ENCODE results near the gene SLC26A6. TPM values are rescaled to one million over a fixed set of nuclear protein-coding genes. Genes with fewer than 3 reads are reported as not detected.

SLC26A6 gene
- total RNA-seq, 1 experiment from 2014 or later, result 47.4 TPM

DNA sequence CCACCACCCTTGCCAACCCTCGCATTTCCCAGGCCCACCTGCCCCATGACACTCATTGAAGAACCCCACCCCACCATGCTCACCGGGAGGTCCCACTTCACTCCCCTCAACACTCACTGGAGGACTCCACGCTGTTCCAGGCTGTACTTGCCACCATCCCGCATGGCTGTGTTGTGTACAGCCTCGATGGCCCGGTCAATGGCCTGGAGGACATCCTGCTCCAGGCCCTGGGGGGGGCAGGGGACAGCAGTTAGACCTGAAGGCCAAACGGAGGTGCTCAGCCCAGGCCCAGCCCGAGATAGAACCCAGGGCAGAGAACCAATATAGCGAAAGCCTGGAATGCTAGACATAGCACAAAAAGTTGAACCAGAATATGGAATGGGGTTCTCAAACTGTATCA lies 47.5 kb upstream of the SLC26A6 start:
- no TSS peak for BruUV-seq (replicated peaks)
- Mint-ChIP-seq H3K27ac (ENCODE audit: low read depth, unreplicated experiment) (peak overlapping the region; percentile 13), H3K9me3 (ENCODE audit: unreplicated experiment) (no peaks in the 10 kb centered on the region), H3K36me3 (ENCODE audit: insufficient read depth, unreplicated experiment) (peaks cover 63% of the 10 kb centered on the region), H3K27me3 (ENCODE audit: insufficient read depth, unreplicated experiment) (no peaks in the 10 kb centered on the region), H3K4me3 (ENCODE audit: unreplicated experiment) (no peak overlapping the region), H3K4me1 (ENCODE audit: insufficient read depth, unreplicated experiment) (peaks cover 36% of the 10 kb centered on the region)
- POLR2A ChIA-PET, result interaction anchor here (0.9 to 2.8 kb wide), 11 partner anchors 8 to 84 kb away, joined by 3 to 32 read pairs (median 8); partner anchors contain the start of genes CELSR3, IP6K2 and SLC26A6
- TF ChIP-seq CTCF (IDR thresholded peaks at IDR 0.05; ENCODE audit: unreplicated experiment), result no peak
- CTCF ChIA-PET, result interaction anchor here (1.7 to 2.8 kb wide), 4 partner anchors 10 to 124 kb away, joined by 6 to 18 read pairs (median 14); partner anchors contain the start of gene CELSR3
- intact Hi-C loops (cut with micrococcal nuclease), result loop anchor here (10.0 kb wide), 1 partner anchor 128 kb away; the partner anchor contains the start of gene PFKFB4
- DNase-seq (ENCODE audit: unreplicated experiment), result no peak

DNA sequence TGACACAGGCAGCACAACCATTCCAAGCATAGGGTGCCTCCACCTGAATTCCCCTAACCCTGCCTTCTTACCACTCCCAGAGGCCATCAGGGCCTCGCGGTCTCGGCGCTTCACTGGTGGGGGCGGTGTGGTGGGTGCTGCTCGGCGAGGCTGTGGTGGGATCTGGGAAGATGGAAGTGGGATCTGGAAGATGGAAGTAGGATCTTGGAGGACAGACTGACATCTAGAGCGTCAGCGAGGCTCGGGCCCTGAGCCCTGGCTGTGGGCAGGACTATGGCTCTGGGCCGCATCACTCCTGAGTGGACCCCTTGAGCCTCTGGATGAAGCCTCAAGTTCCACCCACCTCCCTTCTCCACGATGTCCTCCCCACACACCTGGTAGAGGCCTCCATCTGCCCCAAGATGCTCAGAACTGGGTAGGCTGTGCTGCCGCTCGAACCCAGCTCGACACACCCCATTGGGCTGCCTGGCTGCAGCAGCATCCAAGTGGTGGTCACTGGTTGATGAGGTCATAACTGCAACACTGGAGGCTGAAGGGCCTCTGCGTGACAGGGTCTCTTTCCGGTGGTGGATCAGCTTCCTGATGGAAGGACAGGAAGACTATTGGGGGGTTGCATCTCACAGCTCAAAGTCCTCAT lies 46.8 kb upstream of the SLC26A6 start:
- intact Hi-C loops (cut with micrococcal nuclease), result loop anchor here (10.0 kb wide), 1 partner anchor 127 kb away; the partner anchor contains the start of gene PFKFB4
- no peaks in the 10 kb centered on the region for H3K27me3 Mint-ChIP-seq (ENCODE audit: insufficient read depth, unreplicated experiment)

GRCh38 chr3:48681541-48681880 lies 46.2 kb upstream of the SLC26A6 start:
- Mint-ChIP-seq H3K36me3 (ENCODE audit: insufficient read depth, unreplicated experiment) (peaks cover 61% of the 10 kb centered on the region), H3K9me3 (ENCODE audit: unreplicated experiment) (no peaks in the 10 kb centered on the region), H3K4me1 (ENCODE audit: insufficient read depth, unreplicated experiment) (peaks cover 33% of the 10 kb centered on the region), H3K4me3 (ENCODE audit: unreplicated experiment) (no peak overlapping the region), H3K27ac (ENCODE audit: low read depth, unreplicated experiment) (peak overlapping the region; percentile 13), H3K27me3 (ENCODE audit: insufficient read depth, unreplicated experiment) (no peaks in the 10 kb centered on the region)
- no peak for TF ChIP-seq CTCF (IDR thresholded peaks at IDR 0.05; ENCODE audit: unreplicated experiment)
- no TSS peak for BruUV-seq (replicated peaks)
- ChIA-PET POLR2A (interaction anchor here (0.7 to 1.0 kb wide), 2 partner anchors 11 to 59 kb away, joined by 3 read pairs; no protein-coding TSS in a partner anchor), CTCF (interaction anchor here (0.5 to 1.3 kb wide), 5 partner anchors 40 to 1109 kb away, joined by 3 to 5 read pairs (median 4); partner anchors contain the start of gene SLC26A6)
- DNase-seq (ENCODE audit: unreplicated experiment), result no peak
- intact Hi-C loops (cut with micrococcal nuclease), result loop anchor here (10.0 kb wide), 1 partner anchor 127 kb away; the partner anchor contains the start of gene PFKFB4

More for the DNA sequence above, 46.8 kb upstream of the SLC26A6 start:
- Mint-ChIP-seq H3K36me3 (ENCODE audit: insufficient read depth, unreplicated experiment) (peaks cover 63% of the 10 kb centered on the region), H3K4me3 (ENCODE audit: unreplicated experiment) (no peak overlapping the region), H3K4me1 (ENCODE audit: insufficient read depth, unreplicated experiment) (peaks cover 36% of the 10 kb centered on the region), H3K27ac (ENCODE audit: low read depth, unreplicated experiment) (peak overlapping the region; percentile 13), H3K9me3 (ENCODE audit: unreplicated experiment) (no peaks in the 10 kb centered on the region)
- BruUV-seq (replicated peaks), result no TSS peak
- TF ChIP-seq CTCF (IDR thresholded peaks at IDR 0.05; ENCODE audit: unreplicated experiment), result no peak
- no peak for DNase-seq (ENCODE audit: unreplicated experiment)
- CTCF ChIA-PET, result interaction anchor here (0.6 to 0.7 kb wide), 2 partner anchors 58 to 1108 kb away, joined by 3 to 4 read pairs; no protein-coding TSS in a partner anchor
- POLR2A ChIA-PET, result interaction anchor here (0.7 to 1.0 kb wide), 2 partner anchors 12 to 58 kb away, joined by 3 read pairs; no protein-coding TSS in a partner anchor

GRCh38 chr3:48680811-48681540 lies 45.7 kb upstream of the SLC26A6 start:
- POLR2A ChIA-PET, result interaction anchor here (0.7 kb wide), 1 partner anchor 11 kb away, joined by 3 read pairs; no protein-coding TSS in a partner anchor
- peaks cover 28% of the 10 kb centered on the region for H3K4me1 Mint-ChIP-seq (ENCODE audit: insufficient read depth, unreplicated experiment)
- intact Hi-C loops (cut with micrococcal nuclease), result loop anchor here (10.0 kb wide), 1 partner anchor 126 kb away; the partner anchor contains the start of gene PFKFB4
- no peaks in the 10 kb centered on the region for H3K27me3 Mint-ChIP-seq (ENCODE audit: insufficient read depth, unreplicated experiment)
- H3K27ac Mint-ChIP-seq (ENCODE audit: low read depth, unreplicated experiment), result peak overlapping the region; percentile 73
- H3K9me3 Mint-ChIP-seq (ENCODE audit: unreplicated experiment), result no peaks in the 10 kb centered on the region
- DNase-seq (ENCODE audit: unreplicated experiment), result no peak
- peaks cover 58% of the 10 kb centered on the region for H3K36me3 Mint-ChIP-seq (ENCODE audit: insufficient read depth, unreplicated experiment)
- CTCF ChIA-PET, result interaction anchor here (0.5 to 1.3 kb wide), 4 partner anchors 40 to 251 kb away, joined by 3 to 5 read pairs (median 4); partner anchors contain the start of gene SLC26A6
- no TSS peak for BruUV-seq (replicated peaks)
- no peak for TF ChIP-seq CTCF (IDR thresholded peaks at IDR 0.05; ENCODE audit: unreplicated experiment)
- no peak overlapping the region for H3K4me3 Mint-ChIP-seq (ENCODE audit: unreplicated experiment)

Data from MCF 10A (cell line).